GM23338 (cell line): ENCODE data around the gene SMIM10L1. TPM values are rescaled to one million over a fixed set of nuclear protein-coding genes. Genes with fewer than 3 reads are reported as not detected.

Experiments
- ATAC-seq: fragments of 200-7000 bp; cut with Tn5 transposase; 3 replicates; pipeline ENCODE4 v1.9.1; 2020
- DNase-seq: peaks from one replicate; pipeline ENCODE4 v3.0.0-alpha.2; 2015; ENCODE audit warnings: low spot score
- H2AFZ ChIP-seq: fragments of 200-600 bp; sonication (generic); 2 replicates; pipeline ENCODE4 v1.8.0; 2016; ENCODE audit warnings: antibody characterized with exemption, mild to moderate bottlenecking, moderate library complexity
- H3F3A ChIP-seq: fragments of 200-600 bp; sonication (generic); replicated peaks from 2 replicates; pipeline ENCODE4 v1.8.0; 2017; ENCODE audit warnings: antibody characterized with exemption, mixed run types, low read depth
- H3K27ac ChIP-seq: fragments of 200-600 bp; sonication (generic); 2 replicates; pipeline ENCODE4 v1.6.1; 2016; ENCODE audit warnings: low read depth
- H3K27me3 ChIP-seq: fragments of 200-600 bp; sonication (generic); 2 replicates; pipeline ENCODE4 v1.8.0; 2016; ENCODE audit warnings: mild to moderate bottlenecking, mixed run types, moderate library complexity; ENCODE audit not compliant: insufficient read depth
- H3K36me3 ChIP-seq: fragments of 200-600 bp; sonication (generic); 2 replicates; pipeline ENCODE4 v1.8.0; 2016; ENCODE audit warnings: mild to moderate bottlenecking; ENCODE audit not compliant: insufficient read depth
- H3K4me1 ChIP-seq: fragments of 200-600 bp; sonication (generic); 2 replicates; pipeline ENCODE4 v1.8.0; 2016; ENCODE audit warnings: mild to moderate bottlenecking, moderate library complexity; ENCODE audit not compliant: insufficient read depth
- H3K4me2 ChIP-seq: fragments of 200-600 bp; sonication (generic); 2 replicates; pipeline ENCODE4 v1.7.1; 2017; ENCODE audit warnings: mixed run types
- H3K4me3 ChIP-seq: fragments of 200-600 bp; sonication (generic); 2 replicates; pipeline ENCODE4 v1.6.1; 2016; ENCODE audit warnings: mixed run types
- H3K79me2 ChIP-seq: fragments of 200-600 bp; sonication (generic); replicated peaks from 2 replicates; pipeline ENCODE4 v1.8.0; 2017; ENCODE audit warnings: mild to moderate bottlenecking; ENCODE audit not compliant: insufficient read depth
- H3K9me2 ChIP-seq: fragments of 200-600 bp; sonication (generic); 2 replicates; pipeline ENCODE4 v1.8.0; 2017; ENCODE audit not compliant: insufficient read depth
- H4K20me1 ChIP-seq: fragments of 200-600 bp; sonication (generic); replicated peaks from 2 replicates; pipeline ENCODE4 v1.8.0; 2017; ENCODE audit warnings: mild to moderate bottlenecking; ENCODE audit not compliant: insufficient read depth
- H3K27ac Mint-ChIP-seq: 2 replicates; pipeline ENCODE4 v1.8.0; 2020; ENCODE audit warnings: inconsistent platforms, mild to moderate bottlenecking, moderate library complexity, mixed read lengths
- H3K27me3 Mint-ChIP-seq: 3 replicates; pipeline ENCODE4 v1.8.0; 2022; ENCODE audit warnings: low read depth, mild to moderate bottlenecking, moderate library complexity, mixed read lengths, inconsistent platforms; ENCODE audit not compliant: insufficient read depth, poor library complexity
- H3K36me3 Mint-ChIP-seq: 3 replicates; pipeline ENCODE4 v1.8.0; 2021; ENCODE audit warnings: low read depth, mild to moderate bottlenecking, inconsistent platforms, moderate library complexity, mixed read lengths
- H3K4me1 Mint-ChIP-seq: 3 replicates; pipeline ENCODE4 v1.8.0; 2020; ENCODE audit warnings: mild to moderate bottlenecking, inconsistent platforms, mixed read lengths
- H3K4me3 Mint-ChIP-seq: 3 replicates; pipeline ENCODE4 v1.8.0; 2021; ENCODE audit warnings: moderate library complexity, mild to moderate bottlenecking, inconsistent platforms, mixed read lengths
- H3K9me3 Mint-ChIP-seq: 3 replicates; pipeline ENCODE4 v1.8.0; 2020; ENCODE audit warnings: moderate library complexity, mild to moderate bottlenecking, inconsistent platforms, mixed read lengths
- CREB1 ChIP-seq: fragments of 250-450 bp; sonication (Bioruptor Pico); IDR thresholded peaks from 2 replicates; pipeline ENCODE4 v1.5.0; 2020; ENCODE audit warnings: low read depth, mild to moderate bottlenecking, moderate library complexity
- EZH2 ChIP-seq: fragments of 200-600 bp; sonication (generic); IDR thresholded peaks from one replicate; pipeline ENCODE4 v1.8.0; 2017; ENCODE audit warnings: antibody characterized with exemption, mild to moderate bottlenecking, low read depth; ENCODE audit not compliant: unreplicated experiment
- JUNB ChIP-seq: IDR thresholded peaks from one replicate; pipeline ENCODE4 v1.6.1; 2016; ENCODE audit warnings: antibody characterized with exemption; ENCODE audit not compliant: unreplicated experiment
- NANOG ChIP-seq: IDR thresholded peaks from 2 replicates; pipeline ENCODE4 v1.6.1; 2016; ENCODE audit warnings: antibody characterized with exemption, borderline replicate concordance
- POLR2AphosphoS5 ChIP-seq: IDR thresholded peaks from 2 replicates; pipeline ENCODE4 v1.6.1; 2016; ENCODE audit warnings: antibody characterized with exemption, low read depth
- STAT1 ChIP-seq: IDR thresholded peaks from one replicate; pipeline ENCODE4 v1.6.1; 2016; ENCODE audit warnings: antibody characterized with exemption; ENCODE audit not compliant: unreplicated experiment
- ZNF114 ChIP-seq: fragments of 250-450 bp; sonication (Bioruptor Pico); IDR thresholded peaks from 2 replicates; pipeline ENCODE4 v1.5.0; 2020; ENCODE audit warnings: mild to moderate bottlenecking, moderate library complexity
- ZNF331 ChIP-seq: fragments of 250-450 bp; sonication (Bioruptor Pico); IDR thresholded peaks from 2 replicates; pipeline ENCODE4 v1.5.0; 2020; ENCODE audit warnings: low read depth, mild to moderate bottlenecking, moderate library complexity
- polyA plus RNA-seq: library from polyadenylated mRNA; unstranded; fragments of >200 nt; fragmentation: Nextera tagmentation; extraction: Ambion mirVana; gene quantifications from 2 replicates; pipeline ENCODE4 v1.2.1, GENCODE V29; 2016
- total RNA-seq: library from RNA; depleted of rRNA; stranded (reverse); fragments of >200 nt; shearing (Covaris generic); gene quantifications from 2 replicates; pipeline ENCODE4 v1.2.3, GENCODE V29; 2014
- TF ChIP-seq, protein P1 (sequence below): fragments of 250-450 bp; sonication (Bioruptor Pico); IDR thresholded peaks from 2 replicates; pipeline ENCODE4 v1.5.0; 2020; ENCODE audit warnings: mild to moderate bottlenecking, moderate library complexity
- TF ChIP-seq, protein P2 (sequence below): IDR thresholded peaks from 2 replicates; pipeline ENCODE4 v1.6.1; 2016; ENCODE audit warnings: antibody characterized with exemption
- TF ChIP-seq, protein P3 (sequence below): IDR thresholded peaks from one replicate; pipeline ENCODE4 v1.6.1; 2018; ENCODE audit warnings: antibody characterized with exemption; ENCODE audit not compliant: unreplicated experiment

SMIM10L1 gene
- total and polyA plus RNA-seq, 2 experiments from 2014 or later: 9.3 to 22.0 TPM

DNA sequence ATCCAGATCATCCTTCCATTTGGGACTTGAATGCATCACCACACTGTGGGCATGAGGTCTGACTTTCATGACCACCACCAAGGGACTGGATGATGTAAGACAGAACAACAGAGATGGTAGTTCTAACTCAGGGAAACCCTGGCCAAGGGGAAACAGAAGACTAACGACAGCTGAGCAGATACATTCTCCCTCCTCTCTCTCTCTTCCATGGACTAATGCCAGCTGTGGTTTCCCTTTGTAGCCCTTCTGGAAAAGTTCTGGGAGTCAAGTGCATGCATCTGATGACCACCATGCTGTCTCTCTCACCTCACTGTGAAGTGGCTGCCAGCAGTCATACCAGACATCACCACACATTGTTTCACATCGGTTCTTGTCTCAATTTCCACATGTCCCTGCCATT, 40.0 kb upstream of the SMIM10L1 start:
- TF ChIP-seq POLR2AphosphoS5: no peak
- TF ChIP-seq, protein P1, sequence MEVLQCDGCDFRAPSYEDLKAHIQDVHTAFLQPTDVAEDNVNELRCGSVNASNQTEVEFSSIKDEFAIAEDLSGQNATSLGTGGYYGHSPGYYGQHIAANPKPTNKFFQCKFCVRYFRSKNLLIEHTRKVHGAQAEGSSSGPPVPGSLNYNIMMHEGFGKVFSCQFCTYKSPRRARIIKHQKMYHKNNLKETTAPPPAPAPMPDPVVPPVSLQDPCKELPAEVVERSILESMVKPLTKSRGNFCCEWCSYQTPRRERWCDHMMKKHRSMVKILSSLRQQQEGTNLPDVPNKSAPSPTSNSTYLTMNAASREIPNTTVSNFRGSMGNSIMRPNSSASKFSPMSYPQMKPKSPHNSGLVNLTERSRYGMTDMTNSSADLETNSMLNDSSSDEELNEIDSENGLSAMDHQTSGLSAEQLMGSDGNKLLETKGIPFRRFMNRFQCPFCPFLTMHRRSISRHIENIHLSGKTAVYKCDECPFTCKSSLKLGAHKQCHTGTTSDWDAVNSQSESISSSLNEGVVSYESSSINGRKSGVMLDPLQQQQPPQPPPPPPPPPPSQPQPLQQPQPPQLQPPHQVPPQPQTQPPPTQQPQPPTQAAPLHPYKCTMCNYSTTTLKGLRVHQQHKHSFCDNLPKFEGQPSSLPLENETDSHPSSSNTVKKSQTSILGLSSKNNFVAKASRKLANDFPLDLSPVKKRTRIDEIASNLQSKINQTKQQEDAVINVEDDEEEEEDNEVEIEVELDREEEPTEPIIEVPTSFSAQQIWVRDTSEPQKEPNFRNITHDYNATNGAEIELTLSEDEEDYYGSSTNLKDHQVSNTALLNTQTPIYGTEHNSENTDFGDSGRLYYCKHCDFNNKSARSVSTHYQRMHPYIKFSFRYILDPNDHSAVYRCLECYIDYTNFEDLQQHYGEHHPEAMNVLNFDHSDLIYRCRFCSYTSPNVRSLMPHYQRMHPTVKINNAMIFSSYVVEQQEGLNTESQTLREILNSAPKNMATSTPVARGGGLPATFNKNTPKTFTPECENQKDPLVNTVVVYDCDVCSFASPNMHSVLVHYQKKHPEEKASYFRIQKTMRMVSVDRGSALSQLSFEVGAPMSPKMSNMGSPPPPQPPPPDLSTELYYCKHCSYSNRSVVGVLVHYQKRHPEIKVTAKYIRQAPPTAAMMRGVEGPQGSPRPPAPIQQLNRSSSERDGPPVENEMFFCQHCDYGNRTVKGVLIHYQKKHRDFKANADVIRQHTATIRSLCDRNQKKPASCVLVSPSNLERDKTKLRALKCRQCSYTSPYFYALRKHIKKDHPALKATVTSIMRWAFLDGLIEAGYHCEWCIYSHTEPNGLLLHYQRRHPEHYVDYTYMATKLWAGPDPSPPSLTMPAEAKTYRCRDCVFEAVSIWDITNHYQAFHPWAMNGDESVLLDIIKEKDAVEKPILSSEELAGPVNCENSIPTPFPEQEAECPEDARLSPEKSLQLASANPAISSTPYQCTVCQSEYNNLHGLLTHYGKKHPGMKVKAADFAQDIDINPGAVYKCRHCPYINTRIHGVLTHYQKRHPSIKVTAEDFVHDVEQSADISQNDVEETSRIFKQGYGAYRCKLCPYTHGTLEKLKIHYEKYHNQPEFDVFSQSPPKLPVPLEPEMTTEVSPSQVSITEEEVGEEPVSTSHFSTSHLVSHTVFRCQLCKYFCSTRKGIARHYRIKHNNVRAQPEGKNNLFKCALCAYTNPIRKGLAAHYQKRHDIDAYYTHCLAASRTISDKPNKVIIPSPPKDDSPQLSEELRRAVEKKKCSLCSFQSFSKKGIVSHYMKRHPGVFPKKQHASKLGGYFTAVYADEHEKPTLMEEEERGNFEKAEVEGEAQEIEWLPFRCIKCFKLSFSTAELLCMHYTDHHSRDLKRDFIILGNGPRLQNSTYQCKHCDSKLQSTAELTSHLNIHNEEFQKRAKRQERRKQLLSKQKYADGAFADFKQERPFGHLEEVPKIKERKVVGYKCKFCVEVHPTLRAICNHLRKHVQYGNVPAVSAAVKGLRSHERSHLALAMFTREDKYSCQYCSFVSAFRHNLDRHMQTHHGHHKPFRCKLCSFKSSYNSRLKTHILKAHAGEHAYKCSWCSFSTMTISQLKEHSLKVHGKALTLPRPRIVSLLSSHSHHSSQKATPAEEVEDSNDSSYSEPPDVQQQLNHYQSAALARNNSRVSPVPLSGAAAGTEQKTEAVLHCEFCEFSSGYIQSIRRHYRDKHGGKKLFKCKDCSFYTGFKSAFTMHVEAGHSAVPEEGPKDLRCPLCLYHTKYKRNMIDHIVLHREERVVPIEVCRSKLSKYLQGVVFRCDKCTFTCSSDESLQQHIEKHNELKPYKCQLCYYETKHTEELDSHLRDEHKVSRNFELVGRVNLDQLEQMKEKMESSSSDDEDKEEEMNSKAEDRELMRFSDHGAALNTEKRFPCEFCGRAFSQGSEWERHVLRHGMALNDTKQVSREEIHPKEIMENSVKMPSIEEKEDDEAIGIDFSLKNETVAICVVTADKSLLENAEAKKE (CRISPR knock-in tag): no peak
- TF ChIP-seq JUNB: no peak
- no peak for TF ChIP-seq NANOG
- TF ChIP-seq, protein P2, sequence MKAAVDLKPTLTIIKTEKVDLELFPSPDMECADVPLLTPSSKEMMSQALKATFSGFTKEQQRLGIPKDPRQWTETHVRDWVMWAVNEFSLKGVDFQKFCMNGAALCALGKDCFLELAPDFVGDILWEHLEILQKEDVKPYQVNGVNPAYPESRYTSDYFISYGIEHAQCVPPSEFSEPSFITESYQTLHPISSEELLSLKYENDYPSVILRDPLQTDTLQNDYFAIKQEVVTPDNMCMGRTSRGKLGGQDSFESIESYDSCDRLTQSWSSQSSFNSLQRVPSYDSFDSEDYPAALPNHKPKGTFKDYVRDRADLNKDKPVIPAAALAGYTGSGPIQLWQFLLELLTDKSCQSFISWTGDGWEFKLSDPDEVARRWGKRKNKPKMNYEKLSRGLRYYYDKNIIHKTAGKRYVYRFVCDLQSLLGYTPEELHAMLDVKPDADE: no peak
- no peak for TF ChIP-seq STAT1
- TF ChIP-seq ZNF114 (CRISPR knock-in tag): no peak
- no peak for TF ChIP-seq ZNF331
- TF ChIP-seq, protein P3, sequence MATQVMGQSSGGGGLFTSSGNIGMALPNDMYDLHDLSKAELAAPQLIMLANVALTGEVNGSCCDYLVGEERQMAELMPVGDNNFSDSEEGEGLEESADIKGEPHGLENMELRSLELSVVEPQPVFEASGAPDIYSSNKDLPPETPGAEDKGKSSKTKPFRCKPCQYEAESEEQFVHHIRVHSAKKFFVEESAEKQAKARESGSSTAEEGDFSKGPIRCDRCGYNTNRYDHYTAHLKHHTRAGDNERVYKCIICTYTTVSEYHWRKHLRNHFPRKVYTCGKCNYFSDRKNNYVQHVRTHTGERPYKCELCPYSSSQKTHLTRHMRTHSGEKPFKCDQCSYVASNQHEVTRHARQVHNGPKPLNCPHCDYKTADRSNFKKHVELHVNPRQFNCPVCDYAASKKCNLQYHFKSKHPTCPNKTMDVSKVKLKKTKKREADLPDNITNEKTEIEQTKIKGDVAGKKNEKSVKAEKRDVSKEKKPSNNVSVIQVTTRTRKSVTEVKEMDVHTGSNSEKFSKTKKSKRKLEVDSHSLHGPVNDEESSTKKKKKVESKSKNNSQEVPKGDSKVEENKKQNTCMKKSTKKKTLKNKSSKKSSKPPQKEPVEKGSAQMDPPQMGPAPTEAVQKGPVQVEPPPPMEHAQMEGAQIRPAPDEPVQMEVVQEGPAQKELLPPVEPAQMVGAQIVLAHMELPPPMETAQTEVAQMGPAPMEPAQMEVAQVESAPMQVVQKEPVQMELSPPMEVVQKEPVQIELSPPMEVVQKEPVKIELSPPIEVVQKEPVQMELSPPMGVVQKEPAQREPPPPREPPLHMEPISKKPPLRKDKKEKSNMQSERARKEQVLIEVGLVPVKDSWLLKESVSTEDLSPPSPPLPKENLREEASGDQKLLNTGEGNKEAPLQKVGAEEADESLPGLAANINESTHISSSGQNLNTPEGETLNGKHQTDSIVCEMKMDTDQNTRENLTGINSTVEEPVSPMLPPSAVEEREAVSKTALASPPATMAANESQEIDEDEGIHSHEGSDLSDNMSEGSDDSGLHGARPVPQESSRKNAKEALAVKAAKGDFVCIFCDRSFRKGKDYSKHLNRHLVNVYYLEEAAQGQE: no peak
- no peak for TF ChIP-seq EZH2
- no peak for TF ChIP-seq CREB1 (CRISPR knock-in tag)
- Histone ChIP-seq H3K27me3 (no peaks in the 10 kb centered on the region), H3F3A (no peaks in the 10 kb centered on the region), H3K4me1 (no peaks in the 10 kb centered on the region), H2AFZ (no peak overlapping the region), H3K27ac (no peak overlapping the region), H3K4me2 (no peak overlapping the region), H3K36me3 (no peaks in the 10 kb centered on the region; the same call in 1 of the 2 replicates), H4K20me1 (peaks cover 4% of the 10 kb centered on the region), H3K79me2 (peaks cover 93% of the 10 kb centered on the region), H3K9me2 (no peaks in the 10 kb centered on the region), H3K4me3 (no peak overlapping the region)
- Mint-ChIP-seq H3K27me3 (no peaks in the 10 kb centered on the region), H3K4me1 (0 out of 3 replicates have a peak, but pooled peaks cover 3% of the 10 kb centered on the region), H3K4me3 (no peak overlapping the region), H3K9me3 (no peaks in the 10 kb centered on the region), H3K36me3 (peaks cover 29% of the 10 kb centered on the region), H3K27ac (no peak overlapping the region)
- DNase-seq: no peak
- ATAC-seq: no peak
